ENCODE data around the gene RBFOX2.

Gene RBFOX2

GRCh38 chr22:35961480-35962295, 66.9 kb downstream of the RBFOX2 start:
- Histone ChIP-seq H3K9ac (ENCODE audit: low read length) (no peak overlapping the region), H3F3A (ENCODE audit: insufficient read depth, low read length) (no peaks in the 10 kb centered on the region), H3K4me3 (ENCODE audit: low read depth, low read length, poor library complexity, severe bottlenecking) (no peak overlapping the region), H3K9me3 (ENCODE audit: low read length) (no peaks in the 10 kb centered on the region), H3K4me1 (ENCODE audit: insufficient read depth, low read length, severe bottlenecking) (no peaks in the 10 kb centered on the region), H3K36me3 (ENCODE audit: insufficient read depth, low read length) (no peaks in the 10 kb centered on the region), H4K20me1 (ENCODE audit: insufficient read depth, low read length) (no peaks in the 10 kb centered on the region), H3K79me2 (ENCODE audit: insufficient read depth, low read length) (no peaks in the 10 kb centered on the region), H3K4me2 (ENCODE audit: low read length) (no peak overlapping the region), H3K27me3 (ENCODE audit: insufficient read depth, low read length) (no peaks in the 10 kb centered on the region), H3K27ac (ENCODE audit: low read depth, low read length, poor library complexity, severe bottlenecking) (no peak overlapping the region), H3K9me2 (ENCODE audit: low read depth, low read length) (no peaks in the 10 kb centered on the region), H2AFZ (ENCODE audit: low read length) (no peak overlapping the region)
- no peak for TF ChIP-seq EZH2 (IDR thresholded peaks at IDR 0.05; ENCODE audit: borderline replicate concordance, low read length)
- no peak for TF ChIP-seq CTCF (IDR thresholded peaks at IDR 0.05; ENCODE audit: low read length)

GRCh38 chr22:35960854-35961253, 67.8 kb downstream of the RBFOX2 start:
- Histone ChIP-seq H3K27me3 (ENCODE audit: insufficient read depth, low read length) (no peaks in the 10 kb centered on the region), H3K27ac (ENCODE audit: low read depth, low read length, poor library complexity, severe bottlenecking) (no peak overlapping the region), H3K79me2 (ENCODE audit: insufficient read depth, low read length) (no peaks in the 10 kb centered on the region), H3K9me2 (ENCODE audit: low read depth, low read length) (no peaks in the 10 kb centered on the region), H2AFZ (ENCODE audit: low read length) (no peak overlapping the region), H3K4me1 (ENCODE audit: insufficient read depth, low read length, severe bottlenecking) (no peaks in the 10 kb centered on the region), H3K4me3 (ENCODE audit: low read depth, low read length, poor library complexity, severe bottlenecking) (no peak overlapping the region), H3K36me3 (ENCODE audit: insufficient read depth, low read length) (no peaks in the 10 kb centered on the region), H3K4me2 (ENCODE audit: low read length) (no peak overlapping the region), H3K9ac (ENCODE audit: low read length) (no peak overlapping the region), H3K9me3 (ENCODE audit: low read length) (no peaks in the 10 kb centered on the region), H3F3A (ENCODE audit: insufficient read depth, low read length) (no peaks in the 10 kb centered on the region), H4K20me1 (ENCODE audit: insufficient read depth, low read length) (no peaks in the 10 kb centered on the region)
- TF ChIP-seq EZH2 (IDR thresholded peaks at IDR 0.05; ENCODE audit: borderline replicate concordance, low read length) (no peak), CTCF (IDR thresholded peaks at IDR 0.05; ENCODE audit: low read length) (no peak)

GRCh38 chr22:35959121-35959800, 69.4 kb downstream of the RBFOX2 start:
- Histone ChIP-seq H3K4me2 (ENCODE audit: low read length) (no peak overlapping the region), H3F3A (ENCODE audit: insufficient read depth, low read length) (no peaks in the 10 kb centered on the region), H3K9me3 (ENCODE audit: low read length) (no peaks in the 10 kb centered on the region), H3K9ac (ENCODE audit: low read length) (no peak overlapping the region), H3K4me1 (ENCODE audit: insufficient read depth, low read length, severe bottlenecking) (no peaks in the 10 kb centered on the region), H4K20me1 (ENCODE audit: insufficient read depth, low read length) (no peaks in the 10 kb centered on the region), H3K36me3 (ENCODE audit: insufficient read depth, low read length) (no peaks in the 10 kb centered on the region), H3K4me3 (ENCODE audit: low read depth, low read length, poor library complexity, severe bottlenecking) (no peak overlapping the region), H3K9me2 (ENCODE audit: low read depth, low read length) (no peaks in the 10 kb centered on the region), H3K79me2 (ENCODE audit: insufficient read depth, low read length) (no peaks in the 10 kb centered on the region), H3K27me3 (ENCODE audit: insufficient read depth, low read length) (no peaks in the 10 kb centered on the region), H2AFZ (ENCODE audit: low read length) (no peak overlapping the region), H3K27ac (ENCODE audit: low read depth, low read length, poor library complexity, severe bottlenecking) (no peak overlapping the region)
- TF ChIP-seq EZH2 (IDR thresholded peaks at IDR 0.05; ENCODE audit: borderline replicate concordance, low read length) (no peak), CTCF (IDR thresholded peaks at IDR 0.05; ENCODE audit: low read length) (no peak)

All from OCI-LY1 (cell line).